GM19395 (cell line): ENCODE data around the gene CUL9.

Source experiments
- ATAC-seq: cut with Tn5 transposase; IDR thresholded peaks from one replicate; pipeline ENCODE4 v1.9.1; 2021; ENCODE audit warnings: mild to moderate bottlenecking, moderate library complexity; ENCODE audit not compliant: unreplicated experiment

Gene CUL9

GRCh38 chr6:43172104-43173007 lies 9.6 kb upstream of the CUL9 start:
- no peak for ATAC-seq

GRCh38 chr6:43173591-43174262 lies 8.3 kb upstream of the CUL9 start:
- ATAC-seq: no peak

- peak; percentile 68 for ATAC-seq
Measured at GRCh38 chr6:43174263-43175112, 7.5 kb upstream of the CUL9 start.

GRCh38 chr6:43175676-43176422 lies 6.1 kb upstream of the CUL9 start:
- ATAC-seq: no peak

GRCh38 chr6:43176423-43176786 lies 5.6 kb upstream of the CUL9 start:
- no peak for ATAC-seq

- ATAC-seq: no peak
Measured at GRCh38 chr6:43178150-43178549, 3.8 kb upstream of the CUL9 start.

- ATAC-seq: no peak
Measured at GRCh38 chr6:43178951-43179830, 2.8 kb upstream of the CUL9 start.

- ATAC-seq: no peak
Measured at GRCh38 chr6:43180058-43180457, 1.9 kb upstream of the CUL9 start.

GRCh38 chr6:43180985-43181384 lies 1.0 kb upstream of the CUL9 start:
- ATAC-seq: no peak

GRCh38 chr6:43181621-43181941 lies 415 bp upstream of the CUL9 start:
- ATAC-seq: no peak

- ATAC-seq: no peak
Measured at GRCh38 chr6:43183441-43183840, 1.4 kb downstream of the CUL9 start.

- no peak for ATAC-seq
Measured at GRCh38 chr6:43184268-43184985, 2.4 kb downstream of the CUL9 start.

GRCh38 chr6:43185391-43185985 lies 3.5 kb downstream of the CUL9 start:
- ATAC-seq: no peak

- ATAC-seq: no peak
Measured at GRCh38 chr6:43186019-43186418, 4.0 kb downstream of the CUL9 start.

GRCh38 chr6:43186706-43187105 lies 4.7 kb downstream of the CUL9 start:
- no peak for ATAC-seq

GRCh38 chr6:43187821-43188220 lies 5.8 kb downstream of the CUL9 start:
- ATAC-seq: no peak

GRCh38 chr6:43188426-43188825 lies 6.4 kb downstream of the CUL9 start:
- ATAC-seq: no peak

GRCh38 chr6:43189776-43190304 lies 7.8 kb downstream of the CUL9 start:
- no peak for ATAC-seq

GRCh38 chr6:43192911-43193310 lies 10.9 kb downstream of the CUL9 start:
- no peak for ATAC-seq
